HG03139 (cell line): ENCODE data around the gene FLVCR1.

Experiments used
- ATAC-seq: cut with Tn5 transposase; IDR thresholded peaks from one replicate; pipeline ENCODE4 v1.9.1; 2021; ENCODE audit not compliant: unreplicated experiment

FLVCR1 gene

DNA sequence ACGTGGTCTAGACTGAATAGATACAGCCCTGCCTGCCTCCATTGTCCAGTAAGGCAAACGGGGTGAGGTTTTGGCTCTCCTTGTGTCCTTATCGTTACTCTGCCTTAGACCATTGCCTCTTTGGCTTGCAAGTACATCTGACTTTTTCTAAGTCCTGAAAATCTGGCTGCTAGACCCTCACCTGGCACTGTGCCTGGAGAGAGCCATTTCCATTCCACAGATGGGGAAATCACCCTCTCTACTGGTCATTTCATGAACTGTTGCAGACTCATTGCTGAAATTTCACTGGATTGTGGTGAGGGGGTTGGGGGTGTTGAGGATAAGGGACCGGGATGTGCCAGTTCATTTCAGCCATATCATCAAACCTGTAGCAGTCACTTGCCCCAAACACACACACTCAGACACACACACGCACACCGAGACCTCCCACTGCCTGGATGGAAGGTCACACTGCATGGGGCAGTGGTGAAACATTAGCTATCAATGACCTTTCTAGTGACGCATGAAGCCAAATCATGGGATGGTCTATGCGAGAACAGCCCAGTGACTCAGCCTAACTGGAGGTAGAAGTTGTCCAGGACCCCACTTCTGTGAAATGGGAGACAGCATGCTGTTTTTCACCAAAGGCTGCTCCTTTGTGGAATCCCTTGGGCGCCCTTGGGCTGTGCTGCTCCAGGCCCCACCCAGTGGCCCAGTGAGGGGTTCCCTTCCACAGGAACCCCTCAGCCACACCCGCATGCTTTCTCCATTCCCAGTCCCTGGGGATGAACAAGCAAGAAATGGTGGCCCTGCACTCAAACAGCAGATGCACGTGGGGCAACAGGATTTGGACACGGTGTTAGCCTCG, 57.4 kb downstream of the FLVCR1 start:
- no peak for ATAC-seq

DNA sequence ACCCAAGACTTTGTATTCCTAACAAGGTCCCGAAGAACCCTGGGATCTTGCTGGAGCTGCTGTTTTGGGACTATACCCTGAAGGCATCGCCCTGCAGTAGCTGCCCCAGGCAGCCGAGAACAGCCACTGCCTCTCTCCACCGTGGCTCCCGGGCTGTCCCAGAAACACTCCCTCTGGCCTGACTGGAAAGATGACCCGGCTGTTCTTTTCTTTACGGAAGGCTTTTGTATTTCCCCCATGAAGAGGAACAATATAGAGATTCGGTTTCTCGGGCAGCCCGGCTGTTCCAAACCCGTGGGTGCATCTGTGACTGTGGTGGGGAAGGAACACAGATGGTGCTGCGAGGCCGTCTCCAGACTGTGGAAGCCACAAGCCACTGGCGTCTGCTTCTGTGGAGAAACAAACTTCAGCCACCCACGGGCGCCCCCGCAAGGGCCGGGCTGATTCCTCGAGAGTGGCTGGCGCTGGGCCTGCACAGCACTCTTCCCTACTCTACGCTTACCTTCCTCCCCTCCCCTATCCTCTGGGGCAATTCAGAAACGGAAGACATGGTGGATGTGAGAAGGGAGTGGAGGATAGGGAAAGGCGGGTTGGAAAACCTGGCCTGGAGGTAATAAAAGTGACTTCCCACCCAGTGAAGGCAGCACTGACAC, 58.5 kb downstream of the FLVCR1 start:
- ATAC-seq = no peak

DNA sequence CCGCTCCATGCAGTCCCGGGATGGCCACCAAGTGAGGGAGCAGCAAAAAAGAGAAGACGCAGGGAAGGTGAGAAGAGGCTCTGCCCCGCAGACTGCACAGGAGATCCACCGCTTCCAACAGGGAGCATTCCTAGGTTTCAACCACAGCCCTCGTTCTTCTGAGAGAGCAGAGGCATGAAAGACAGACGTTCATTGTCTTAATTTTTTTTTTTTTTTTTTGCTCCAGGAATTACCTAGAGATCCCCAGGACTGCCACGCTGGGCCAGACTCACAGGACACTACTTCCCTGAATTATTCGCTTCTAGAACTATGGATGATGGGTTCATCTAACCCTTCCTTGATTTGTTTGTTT, 59.0 kb downstream of the FLVCR1 start:
- no peak for ATAC-seq

DNA sequence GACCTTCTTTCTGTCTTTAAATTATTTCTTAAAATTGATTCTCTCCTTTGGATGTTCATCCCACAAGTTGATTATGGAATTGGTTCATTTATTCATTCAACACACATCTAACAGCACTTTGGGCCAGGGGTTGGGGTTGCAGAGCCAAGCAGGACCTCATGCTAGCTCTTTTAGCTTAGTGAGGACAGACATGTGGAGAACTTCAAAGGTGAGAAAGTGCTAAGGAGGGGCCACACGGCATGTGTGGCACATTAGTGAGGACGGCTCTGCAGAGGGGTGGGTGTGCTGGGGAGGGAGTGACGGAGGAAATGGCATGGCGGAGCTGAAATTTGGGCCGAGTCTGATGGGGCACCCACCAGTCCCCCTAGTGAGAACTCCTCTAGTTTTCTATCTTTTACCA, 59.8 kb downstream of the FLVCR1 start:
- ATAC-seq = no peak

DNA sequence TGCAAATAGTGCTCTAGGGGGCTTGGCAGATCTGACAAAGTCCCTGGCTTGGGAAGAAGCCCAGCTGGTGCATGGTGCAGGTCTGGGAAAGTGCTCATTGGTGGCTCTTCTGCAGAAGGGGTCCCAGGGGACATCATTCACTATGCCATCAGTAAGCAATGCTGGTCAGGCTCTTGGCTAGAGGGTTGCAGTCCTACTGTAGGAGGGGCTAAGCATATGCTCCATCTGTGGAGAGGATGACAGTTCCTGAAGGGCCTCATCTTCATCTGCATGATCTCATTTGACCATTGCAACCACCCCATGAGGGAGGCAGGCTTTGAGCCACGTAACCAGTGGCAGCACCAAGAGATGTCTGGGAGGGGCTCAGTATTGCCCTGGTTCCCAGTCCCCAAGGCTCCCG, 60.7 kb downstream of the FLVCR1 start:
- no peak for ATAC-seq

DNA sequence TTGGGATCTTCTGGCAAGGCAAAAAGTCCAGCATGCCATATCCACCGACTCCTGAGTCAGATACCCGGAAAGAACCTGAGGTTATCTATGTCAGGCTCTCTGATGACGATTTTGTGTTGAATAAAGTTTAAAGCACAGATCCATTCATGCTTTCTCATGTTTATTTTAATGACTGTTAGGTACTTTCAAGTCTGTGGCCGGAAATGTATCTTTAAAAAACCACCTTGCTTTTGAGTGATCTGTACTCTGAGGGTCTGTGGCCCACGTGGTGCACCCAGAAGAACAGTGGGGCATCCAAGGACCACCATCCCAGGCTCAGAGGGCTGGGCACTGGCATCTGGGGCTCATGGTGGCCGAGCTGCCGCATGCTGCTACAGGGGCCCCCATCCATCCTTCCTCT, 62.2 kb downstream of the FLVCR1 start:
- ATAC-seq = no peak

DNA sequence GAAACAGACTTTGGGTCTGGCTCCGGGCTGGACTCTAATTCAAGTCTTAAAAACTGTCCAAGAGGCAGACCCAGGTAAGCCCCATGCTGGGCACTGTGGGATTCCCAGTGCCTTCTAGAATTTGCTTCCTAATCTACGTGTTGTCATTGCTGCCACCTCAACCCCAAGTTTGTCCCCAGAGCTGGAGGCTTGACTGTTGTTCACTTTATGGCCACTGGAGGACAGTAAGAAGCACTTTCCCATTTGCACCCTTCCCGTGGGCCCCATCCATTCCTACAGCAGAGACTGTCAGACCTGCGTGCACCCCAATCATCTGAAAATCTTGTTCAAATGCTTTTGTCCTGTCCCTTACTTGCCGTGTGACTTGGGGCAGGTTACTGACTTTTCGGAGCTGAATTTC, 62.8 kb downstream of the FLVCR1 start:
- ATAC-seq = no peak

DNA sequence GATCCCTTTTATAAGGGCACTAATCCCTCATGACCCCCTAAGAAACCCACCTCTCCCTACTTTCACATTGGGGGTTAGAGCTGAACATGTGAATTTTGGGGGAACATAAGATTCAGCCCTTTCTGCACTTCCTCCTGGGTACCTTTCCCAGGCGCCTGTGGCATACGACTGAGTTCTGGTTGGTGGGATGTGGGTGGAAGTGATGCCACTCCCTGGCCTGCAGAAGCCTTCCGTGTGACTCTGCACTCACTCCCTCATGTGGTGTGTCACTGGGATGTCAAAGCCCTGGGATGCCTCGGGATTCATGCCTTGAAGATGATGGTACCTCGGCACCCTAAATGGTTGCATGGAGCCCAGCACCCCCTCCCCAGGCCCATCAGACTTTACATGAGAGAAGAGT, 63.9 kb downstream of the FLVCR1 start:
- no peak for ATAC-seq

DNA sequence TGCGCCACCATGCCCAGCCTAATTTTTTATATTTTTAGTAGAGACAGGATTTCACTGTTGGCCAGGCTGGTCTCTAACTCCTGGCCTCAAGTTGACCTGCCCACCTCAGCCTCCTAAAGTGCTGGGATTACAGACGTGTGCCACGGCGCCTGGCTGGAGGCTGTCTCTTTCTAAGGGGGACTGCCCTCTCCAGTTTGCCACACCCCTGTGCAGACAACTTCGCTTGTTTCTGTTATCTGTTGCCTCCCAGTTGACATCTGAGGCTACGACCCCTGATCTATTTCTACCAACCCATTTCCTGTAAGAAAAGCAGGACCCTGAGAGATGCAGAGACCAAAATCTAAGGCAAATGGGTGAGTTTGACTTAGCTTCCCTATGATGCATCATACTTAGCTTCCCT, 68.3 kb downstream of the FLVCR1 start:
- ATAC-seq = no peak

DNA sequence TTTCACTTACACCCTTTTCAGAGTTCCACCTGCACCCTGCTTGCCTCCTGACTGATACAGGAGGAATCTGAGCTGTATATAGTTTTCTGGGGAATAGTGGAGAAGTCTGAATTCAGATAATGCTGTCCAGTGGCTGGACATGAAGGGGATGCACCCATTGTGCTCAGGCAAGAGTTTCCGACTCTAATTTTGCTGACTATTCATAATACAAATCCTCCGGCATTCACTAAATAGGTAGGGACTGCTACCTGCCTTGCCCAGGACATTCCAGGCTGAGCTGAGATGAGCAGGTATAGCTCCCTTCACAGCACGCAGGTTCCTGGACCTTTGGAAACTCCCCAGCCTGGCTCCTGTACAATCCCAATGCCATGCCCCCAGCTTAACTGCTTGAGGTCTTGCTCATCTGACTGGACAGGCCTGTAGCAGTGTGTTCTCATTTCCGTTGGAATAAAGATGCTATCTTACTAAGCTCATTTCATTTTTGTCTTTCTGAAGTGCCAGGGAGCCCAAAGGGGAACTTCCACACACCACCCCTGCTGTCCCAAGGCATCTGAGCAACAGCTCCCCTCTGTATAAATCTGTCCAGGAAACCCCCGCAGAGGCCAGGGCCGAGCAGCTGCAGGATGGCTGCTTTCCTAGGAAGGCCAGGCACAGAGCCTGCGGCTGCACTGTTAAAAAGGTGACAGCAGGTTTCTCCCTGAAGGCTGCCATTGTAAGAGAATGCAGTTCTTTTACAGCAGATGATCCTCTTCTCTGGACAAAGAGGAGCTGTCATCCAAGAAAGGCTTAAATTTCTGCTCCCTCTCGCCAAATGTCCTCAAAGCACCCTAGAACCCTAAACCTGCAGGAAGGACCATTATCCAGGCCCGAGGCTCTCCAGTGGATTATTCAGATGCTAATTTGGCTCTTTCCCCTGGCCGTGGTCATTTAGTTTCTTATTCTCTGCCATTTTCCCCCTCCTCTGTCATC, 70.5 kb downstream of the FLVCR1 start:
- no peak for ATAC-seq

DNA sequence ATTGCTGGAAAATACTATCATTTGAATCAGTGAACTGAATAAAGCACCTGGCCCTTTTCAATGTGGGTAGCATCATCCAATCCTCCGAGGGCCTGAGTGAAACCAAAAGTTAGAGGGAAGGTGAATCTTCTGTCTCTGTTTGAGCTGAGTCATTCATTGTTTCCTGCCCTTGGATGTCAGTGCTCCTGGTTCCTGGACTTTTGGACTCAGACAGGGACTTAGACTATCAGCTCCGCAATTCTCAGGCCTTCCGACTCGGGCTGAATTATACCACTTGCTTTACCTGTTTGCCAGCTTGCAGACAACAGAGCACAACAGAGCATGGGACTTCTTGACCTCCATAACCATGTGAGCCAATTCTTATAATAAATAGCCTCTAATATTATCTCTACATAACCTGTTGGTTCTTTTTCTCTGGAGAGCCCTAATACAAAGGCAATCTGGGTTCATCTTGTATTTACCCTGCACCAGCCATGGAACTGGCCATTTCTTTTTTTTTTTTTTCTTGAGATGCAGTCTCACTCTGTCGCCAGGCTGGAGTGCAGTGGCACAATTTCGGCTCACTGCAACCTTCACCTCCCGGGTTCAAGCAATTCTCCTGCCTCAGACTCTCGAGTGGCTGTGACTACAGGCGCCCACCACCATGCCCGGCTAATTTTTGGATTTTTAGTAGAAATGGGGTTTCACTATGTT, 73.1 kb downstream of the FLVCR1 start:
- no peak for ATAC-seq

DNA sequence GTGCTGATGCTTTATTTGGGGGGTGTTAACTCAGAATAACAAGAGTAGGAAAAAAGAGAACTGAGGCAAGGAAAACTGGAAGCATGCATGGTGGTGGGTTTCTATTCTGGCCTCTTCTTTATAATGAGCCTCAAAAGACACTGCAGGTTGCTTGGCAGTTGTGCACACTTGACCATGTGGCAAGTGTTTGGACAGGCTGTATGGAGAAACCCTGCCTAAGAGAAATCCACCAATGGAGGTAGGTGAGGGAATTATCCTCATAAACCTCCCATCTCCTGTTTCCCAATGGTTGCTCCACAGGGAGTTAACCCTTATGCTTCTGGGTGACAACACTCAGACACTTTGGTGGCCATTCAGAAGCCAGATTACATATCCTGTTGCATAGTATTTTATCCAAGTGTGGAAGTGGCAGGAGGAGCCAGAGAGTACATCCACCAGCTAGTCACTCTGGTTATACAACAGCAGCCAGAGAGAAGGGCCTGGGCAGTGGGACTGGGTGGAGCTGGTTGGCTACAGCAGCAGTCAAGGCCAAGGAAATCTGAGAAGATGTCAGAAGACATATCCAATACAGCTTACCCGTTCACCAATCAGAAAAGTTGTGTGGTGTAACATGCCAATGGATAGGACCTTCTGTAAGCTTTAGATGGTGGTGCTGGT, 75.9 kb downstream of the FLVCR1 start:
- ATAC-seq = no peak

DNA sequence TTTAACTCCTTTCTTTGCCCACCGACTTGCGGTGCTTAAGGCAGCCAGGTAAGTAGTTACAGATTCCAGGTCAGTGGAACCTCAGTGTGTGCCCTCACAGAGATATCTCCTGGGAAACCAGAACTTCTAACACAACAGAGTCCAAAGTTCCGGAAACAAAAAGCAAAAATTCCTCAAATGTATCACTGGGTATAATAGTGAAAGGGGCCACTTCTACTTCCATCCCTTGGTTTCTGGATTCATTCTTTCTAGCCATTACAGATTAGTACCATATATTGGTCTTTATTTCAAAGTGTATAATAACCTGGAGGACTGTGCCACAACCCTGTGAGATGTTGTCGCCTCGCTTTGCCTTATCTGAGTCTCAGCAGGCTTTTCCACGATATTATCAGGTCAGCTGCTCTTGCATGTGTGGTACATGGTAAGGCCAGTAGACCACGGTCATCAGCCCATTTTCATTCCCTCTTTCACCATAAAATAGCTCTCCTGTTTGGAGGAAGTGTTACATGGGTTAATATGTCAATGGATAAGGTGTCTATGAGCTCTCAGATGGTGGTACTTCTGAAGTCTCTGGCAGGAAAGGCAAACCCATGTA, 77.4 kb downstream of the FLVCR1 start:
- ATAC-seq = no peak

DNA sequence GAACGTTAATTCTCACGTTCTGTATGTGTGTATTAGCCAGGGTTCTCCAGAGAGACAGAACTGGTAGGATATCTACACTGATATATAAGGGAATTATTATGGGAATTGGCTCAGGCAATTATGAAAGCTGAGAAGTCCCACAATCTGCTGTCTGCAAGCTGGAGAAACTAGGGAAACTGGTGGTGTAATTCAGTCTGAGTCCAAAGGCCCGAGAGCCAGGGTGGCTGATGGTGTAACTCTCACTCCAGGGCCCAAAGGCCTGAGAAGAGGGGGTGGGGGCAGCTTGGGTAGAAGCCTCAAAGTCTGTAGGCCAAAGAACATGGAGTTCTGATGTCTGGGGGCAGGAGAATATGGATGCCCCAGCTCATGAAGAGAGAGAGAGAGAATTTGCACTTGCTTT, 79.0 kb downstream of the FLVCR1 start:
- no peak for ATAC-seq

DNA sequence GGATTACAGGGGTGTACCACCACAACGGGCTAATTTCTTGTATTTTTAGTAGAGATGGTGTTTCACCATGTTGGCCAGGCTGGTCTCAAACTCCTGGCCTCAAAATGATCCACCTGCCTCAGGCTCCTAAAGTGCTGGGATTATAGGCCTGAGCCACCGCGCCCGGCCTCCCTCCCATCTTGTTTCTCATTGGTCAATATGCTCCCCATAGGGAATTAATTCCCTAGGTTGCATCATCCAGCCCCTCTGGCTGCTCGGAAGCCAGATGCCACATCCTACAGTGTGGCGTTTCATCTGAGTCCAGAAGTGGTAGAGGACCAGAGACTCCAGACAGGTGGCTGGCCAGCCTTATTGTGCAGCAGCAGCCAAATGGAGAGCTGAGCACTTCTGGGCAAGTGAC, 80.8 kb downstream of the FLVCR1 start:
- ATAC-seq = no peak

DNA sequence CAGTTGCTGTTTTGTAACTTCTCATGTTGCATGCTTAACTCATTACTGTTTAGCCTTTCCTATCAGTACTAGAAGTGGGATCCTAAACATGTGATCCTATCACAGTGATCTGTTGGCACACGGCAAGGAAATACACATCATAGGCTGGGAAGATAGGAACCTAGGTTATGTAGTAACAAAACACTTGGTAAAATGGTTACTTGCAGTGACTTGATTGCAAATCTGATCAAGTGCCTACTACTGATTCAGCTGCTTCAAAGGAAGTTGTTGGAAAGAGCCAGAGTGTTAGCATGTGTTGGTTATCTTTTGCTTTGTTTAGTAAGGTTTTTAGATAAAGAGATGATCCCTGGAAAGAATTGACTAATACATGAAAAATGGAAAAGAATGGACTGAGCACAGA, 83.4 kb downstream of the FLVCR1 start:
- ATAC-seq = no peak

DNA sequence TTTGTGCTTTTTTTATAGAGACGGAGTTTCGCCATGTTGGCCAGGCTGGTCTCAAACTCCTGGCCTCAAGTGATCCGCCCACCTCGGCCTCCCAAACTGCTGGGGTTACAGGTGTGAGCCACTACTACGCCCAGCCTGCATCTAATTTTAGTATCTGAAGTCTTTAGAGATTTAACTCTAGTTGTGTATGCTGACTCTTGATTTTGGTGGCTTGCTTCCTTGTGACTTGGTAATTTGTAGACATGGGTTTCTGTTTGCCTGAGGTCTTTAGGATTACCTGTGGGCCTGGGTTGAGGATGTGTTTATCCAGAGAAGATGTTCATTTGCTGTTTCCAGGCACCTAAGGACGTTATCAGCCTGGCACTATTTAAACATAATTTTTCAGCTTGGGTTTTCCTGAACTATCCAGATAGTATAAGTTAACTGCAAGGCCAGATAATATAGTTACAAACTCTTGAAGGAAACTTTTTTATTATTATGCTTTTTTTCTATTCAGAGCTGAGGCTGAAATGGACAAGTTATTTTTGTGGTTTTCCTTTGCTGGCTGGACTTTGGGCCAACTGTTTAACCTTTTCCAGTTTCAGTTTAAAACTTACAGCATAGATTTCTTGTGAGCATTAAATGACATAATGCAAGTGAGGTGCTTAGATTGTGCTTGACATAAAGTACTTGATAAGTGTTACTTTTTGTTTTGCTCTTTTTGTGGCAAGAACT, 84.8 kb downstream of the FLVCR1 start:
- no peak for ATAC-seq

DNA sequence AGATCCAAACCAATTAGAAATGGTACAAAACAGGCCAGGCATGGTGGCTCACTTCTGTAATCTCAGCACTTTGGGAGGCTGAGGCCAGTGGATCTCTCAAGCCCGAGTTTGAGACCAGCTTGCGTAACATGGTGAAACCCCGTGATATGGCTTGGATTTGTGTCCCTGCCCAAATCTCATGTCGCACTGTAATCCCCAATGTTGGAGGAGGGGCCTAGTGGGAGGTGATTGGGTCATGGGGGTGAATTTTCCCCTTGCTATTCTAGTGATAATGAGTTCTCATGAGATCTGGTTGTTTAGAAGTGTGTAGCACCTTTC, 85.3 kb downstream of the FLVCR1 start:
- ATAC-seq = no peak

DNA sequence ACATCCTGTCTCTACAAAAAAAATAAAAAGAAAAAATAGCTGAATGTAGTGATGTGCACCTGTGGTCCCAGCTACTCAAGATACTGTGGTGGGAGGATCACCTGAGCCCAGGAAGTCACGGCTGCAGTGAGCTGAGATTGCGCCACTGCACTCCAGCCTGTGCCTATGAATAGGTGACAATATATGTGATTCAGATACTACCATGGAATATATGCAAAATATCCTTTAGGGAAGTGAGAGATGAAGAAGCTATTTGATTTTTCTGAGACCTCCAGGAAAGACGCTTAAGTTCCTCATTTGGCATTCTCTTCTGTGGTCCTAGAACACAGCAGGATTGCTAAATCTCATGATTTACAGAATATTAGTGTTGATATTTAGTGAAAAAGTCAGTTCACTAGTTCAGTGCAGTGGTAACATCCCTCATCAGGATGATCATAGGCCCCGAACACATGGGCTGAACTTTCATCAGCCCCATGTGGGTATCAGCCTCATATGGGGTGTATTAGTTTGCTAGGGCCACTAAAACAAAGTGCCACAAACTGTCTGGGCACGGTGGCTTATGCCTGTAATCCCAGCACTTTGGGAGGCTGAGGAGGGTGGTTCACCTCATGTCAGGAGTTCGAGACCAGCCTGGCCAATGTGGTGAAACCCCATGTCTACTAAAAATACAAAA, 86.3 kb downstream of the FLVCR1 start:
- ATAC-seq = no peak
